NB4 (cell line): ENCODE data around the gene DIP2C.

Experiments
- DNase-seq: peaks from one replicate; pipeline ENCODE4 v3.0.0; 2010; ENCODE audit warnings: low read depth
- H3K4me3 ChIP-seq: one replicate; pipeline ENCODE4 v1.5.1; 2011; ENCODE audit warnings: mild to moderate bottlenecking, low read depth, low read length, moderate library complexity
- MYC ChIP-seq: IDR thresholded peaks from 2 replicates; pipeline ENCODE4 v1.6.1; 2011; ENCODE audit warnings: low read depth, low read length
- POLR2A ChIP-seq: IDR thresholded peaks from 2 replicates; pipeline ENCODE4 v1.6.1; 2011; ENCODE audit warnings: mild to moderate bottlenecking; ENCODE audit not compliant: insufficient read length; ENCODE audit errors: extremely low read depth
- TF ChIP-seq, protein P1 (sequence below): IDR thresholded peaks from one replicate; pipeline ENCODE4 v1.5.1; 2012; ENCODE audit warnings: low read depth, low read length
- TF ChIP-seq, protein P2 (sequence below): IDR thresholded peaks from 2 replicates; pipeline ENCODE4 v1.6.1; 2011; ENCODE audit warnings: low read depth, low read length

DIP2C gene

GRCh38 chr10:490891-491571 lies 198.4 kb downstream of the DIP2C start:
- DNase-seq: no peak
- no peak overlapping the region for H3K4me3 ChIP-seq
- TF ChIP-seq MYC: no peak
- TF ChIP-seq POLR2A: no peak
- TF ChIP-seq, protein P1, sequence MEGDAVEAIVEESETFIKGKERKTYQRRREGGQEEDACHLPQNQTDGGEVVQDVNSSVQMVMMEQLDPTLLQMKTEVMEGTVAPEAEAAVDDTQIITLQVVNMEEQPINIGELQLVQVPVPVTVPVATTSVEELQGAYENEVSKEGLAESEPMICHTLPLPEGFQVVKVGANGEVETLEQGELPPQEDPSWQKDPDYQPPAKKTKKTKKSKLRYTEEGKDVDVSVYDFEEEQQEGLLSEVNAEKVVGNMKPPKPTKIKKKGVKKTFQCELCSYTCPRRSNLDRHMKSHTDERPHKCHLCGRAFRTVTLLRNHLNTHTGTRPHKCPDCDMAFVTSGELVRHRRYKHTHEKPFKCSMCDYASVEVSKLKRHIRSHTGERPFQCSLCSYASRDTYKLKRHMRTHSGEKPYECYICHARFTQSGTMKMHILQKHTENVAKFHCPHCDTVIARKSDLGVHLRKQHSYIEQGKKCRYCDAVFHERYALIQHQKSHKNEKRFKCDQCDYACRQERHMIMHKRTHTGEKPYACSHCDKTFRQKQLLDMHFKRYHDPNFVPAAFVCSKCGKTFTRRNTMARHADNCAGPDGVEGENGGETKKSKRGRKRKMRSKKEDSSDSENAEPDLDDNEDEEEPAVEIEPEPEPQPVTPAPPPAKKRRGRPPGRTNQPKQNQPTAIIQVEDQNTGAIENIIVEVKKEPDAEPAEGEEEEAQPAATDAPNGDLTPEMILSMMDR: no peak
- TF ChIP-seq, protein P2, sequence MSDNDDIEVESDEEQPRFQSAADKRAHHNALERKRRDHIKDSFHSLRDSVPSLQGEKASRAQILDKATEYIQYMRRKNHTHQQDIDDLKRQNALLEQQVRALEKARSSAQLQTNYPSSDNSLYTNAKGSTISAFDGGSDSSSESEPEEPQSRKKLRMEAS: no peak

- TF ChIP-seq MYC (no peak), POLR2A (no peak)
- TF ChIP-seq, protein P1: no peak
- TF ChIP-seq, protein P2: no peak
- H3K4me3 ChIP-seq: no peak overlapping the region
- no peak for DNase-seq
Observed at GRCh38 chr10:490256-490655, 199.2 kb downstream of the DIP2C start.

DNA sequence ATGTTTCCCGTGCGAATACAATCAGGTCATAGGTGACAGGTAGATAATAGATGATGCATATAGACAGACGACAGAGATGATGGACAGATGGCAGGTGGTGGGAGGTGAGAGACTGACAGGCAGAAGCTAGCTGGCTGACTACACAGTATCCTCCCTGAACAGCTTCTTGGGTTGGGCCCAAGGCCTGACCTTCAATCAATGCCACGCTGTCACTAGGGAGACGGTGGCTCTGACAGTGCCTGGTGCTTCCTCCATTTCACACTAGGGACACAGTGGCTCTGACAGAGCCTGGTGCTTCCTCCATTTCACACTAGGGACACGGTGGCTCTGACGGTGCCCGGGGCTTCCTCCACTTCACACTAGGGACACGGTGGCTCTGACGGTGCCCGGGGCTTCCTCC lies 200.1 kb downstream of the DIP2C start:
- TF ChIP-seq, protein P1: no peak
- TF ChIP-seq POLR2A (no peak), MYC (no peak)
- TF ChIP-seq, protein P2: no peak
- no peak overlapping the region for H3K4me3 ChIP-seq
- no peak for DNase-seq

DNA sequence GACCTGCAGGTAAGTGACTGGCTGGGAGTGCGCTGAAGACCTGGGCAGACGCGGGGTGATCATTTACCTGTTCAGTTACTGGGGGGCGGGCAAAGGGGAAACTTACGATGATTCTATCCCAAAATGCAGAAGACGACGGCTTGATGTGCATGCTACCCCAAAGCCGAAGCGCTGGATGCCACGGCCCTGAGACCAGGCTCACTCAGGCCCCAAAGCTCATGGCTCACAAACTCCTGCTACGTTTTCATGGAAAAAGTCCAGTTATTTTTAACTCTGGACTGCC lies 200.6 kb downstream of the DIP2C start:
- TF ChIP-seq, protein P1: no peak
- no peak for TF ChIP-seq MYC
- no peak overlapping the region for H3K4me3 ChIP-seq
- DNase-seq: no peak

DNA sequence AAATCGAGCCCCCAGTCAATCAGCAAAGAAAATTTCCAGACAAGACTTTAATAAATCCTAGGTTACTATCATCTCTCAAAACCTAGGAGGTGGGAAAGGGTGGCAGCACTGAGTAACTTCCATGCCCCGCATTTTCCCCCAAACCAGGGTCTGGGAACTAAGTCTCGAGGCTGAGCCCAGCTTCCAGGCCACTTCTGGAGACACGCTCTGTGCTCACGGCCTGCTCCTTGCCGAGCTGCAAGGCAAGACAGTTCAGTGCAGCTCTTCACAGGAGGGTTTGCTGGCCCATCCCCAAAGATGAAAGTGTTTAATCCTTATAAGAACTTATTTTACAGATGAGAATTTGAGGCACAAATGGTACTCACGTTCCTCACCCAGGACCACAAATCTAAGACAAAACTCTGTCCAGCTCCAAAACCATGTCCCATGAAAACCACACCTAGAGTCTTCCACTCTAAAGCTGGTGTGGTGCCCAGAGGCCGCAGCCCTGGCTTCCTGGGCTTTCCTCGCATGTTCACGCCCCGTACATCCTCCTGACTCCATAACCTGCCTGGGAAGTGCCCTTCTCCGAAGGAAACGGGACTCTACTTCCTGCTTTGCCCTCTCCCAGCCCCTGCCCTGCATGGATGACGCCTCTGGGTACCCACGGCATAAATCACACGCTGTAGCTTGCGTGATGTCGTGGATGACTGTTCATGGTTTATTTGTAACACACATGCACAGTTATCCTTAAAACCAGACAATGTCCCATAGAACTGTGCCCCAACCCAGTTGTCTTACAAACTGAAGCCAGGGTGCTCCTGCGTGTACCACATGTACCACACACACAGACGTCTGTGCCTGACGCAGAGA lies 201.2 kb downstream of the DIP2C start:
- TF ChIP-seq MYC (no peak), POLR2A (no peak)
- TF ChIP-seq, protein P1: no peak
- TF ChIP-seq, protein P2: no peak
- H3K4me3 ChIP-seq: no peak overlapping the region
- no peak for DNase-seq
